HCT116 (cell line): ENCODE data around the gene MS4A4A. TPM values are rescaled to one million over a fixed set of nuclear protein-coding genes. Genes with fewer than 3 reads are reported as not detected.

Experiments
- ATAC-seq: fragments of 200-7000 bp; cut with Tn5 transposase; 2 replicates; pipeline ENCODE4 v1.9.1; 2020; ENCODE audit warnings: mild to moderate bottlenecking, moderate library complexity
- BruUV-seq: library from RNA; stranded (reverse); fragments of 400-500 nt; replicated peaks from 2 replicates; lab custom pipeline; 2021; lab: Mats Ljungman, UMichigan
- CTCF ChIA-PET: fragments of 300-600 bp; sonication (Branson Sonifier 250); formaldehyde crosslinking; loops from one replicate; lab custom pipeline; 2021; ENCODE audit warnings: antibody characterized with exemption; lab: Charles Lee
- POLR2A ChIA-PET: fragments of 300-600, 350-600 bp; sonication (Branson Sonifier 250); formaldehyde crosslinking; loops from one replicate; lab custom pipeline; 2021; ENCODE audit warnings: antibody characterized with exemption; lab: Charles Lee
- RAD21 ChIA-PET, 2 experiments: fragments of 300-600 bp; sonication (Branson Sonifier 250); formaldehyde crosslinking; loops; one replicate each; lab custom pipeline; 2023; ENCODE audit warnings: low total read pairs in 2 of 2; ENCODE audit not compliant: uncharacterized antibody in 2 of 2, unreplicated experiment in 2 of 2, low non-redundant PET in 1 of 2; lab: Charles Lee
- DNase-seq: peaks from one replicate; pipeline ENCODE4 v3.0.0-alpha.2; 2010; ENCODE audit warnings: low read depth, low spot score
- H2AFZ ChIP-seq: fragments of 200-600 bp; shearing (Covaris generic), sonication (generic); 2 replicates; pipeline ENCODE4 v1.6.1; 2017; ENCODE audit warnings: low read depth, mixed run types, mixed read lengths, antibody characterized with exemption, low read length; ENCODE audit not compliant: poor library complexity, severe bottlenecking
- H3K27ac ChIP-seq: 2 replicates; pipeline ENCODE4 v1.5.1; 2012; ENCODE audit warnings: low read depth, low read length
- H3K27me3 ChIP-seq: fragments of 200-600 bp; sonication (generic); 2 replicates; pipeline ENCODE4 v1.6.1; 2016; ENCODE audit warnings: mixed run types, low read length, mixed read lengths; ENCODE audit not compliant: insufficient read depth
- H3K36me3 ChIP-seq, 2 experiments: fragments of 200-500 bp in 1 of 2; fragments of 200-600 bp in 1 of 2; sonication (Bioruptor generic) in 1 of 2; sonication (generic) in 1 of 2; 2 replicates each; pipeline versions ENCODE4 v1.5.1 to v1.6.1; 2014 to 2016; ENCODE audit warnings: low read length in 2 of 2, inconsistent platforms in 1 of 2, mixed read lengths in 1 of 2, mixed run types in 1 of 2; ENCODE audit not compliant: insufficient read depth in 2 of 2, control insufficient read depth in 1 of 2
- H3K4me1 ChIP-seq, 2 experiments: fragments of 200-600 bp in 1 of 2; sonication (generic) in 1 of 2; 2 replicates each; pipeline versions ENCODE4 v1.5.1 to v1.6.1; 2012 to 2017; ENCODE audit warnings: low read length in 2 of 2, inconsistent platforms in 1 of 2, mild to moderate bottlenecking in 1 of 2, mixed read lengths in 1 of 2, mixed run types in 1 of 2, moderate library complexity in 1 of 2; ENCODE audit not compliant: insufficient read depth in 2 of 2, control insufficient read depth in 1 of 2
- H3K4me2 ChIP-seq: fragments of 200-600 bp; sonication (generic); 2 replicates; pipeline ENCODE4 v1.6.1; 2017; ENCODE audit warnings: mixed run types, low read length, mixed read lengths
- H3K4me3 ChIP-seq, 2 experiments: fragments of 200-600 bp in 1 of 2; sonication (generic) in 1 of 2; replicated peaks in 1 of 2; 2 replicates each; pipeline ENCODE4 v1.5.1; 2011 to 2016; ENCODE audit warnings: low read length in 2 of 2, control low read depth in 1 of 2, low read depth in 1 of 2, mild to moderate bottlenecking in 1 of 2, mixed read lengths in 1 of 2, mixed run types in 1 of 2
- H3K79me2 ChIP-seq: fragments of 200-600 bp; sonication (generic); 2 replicates; pipeline ENCODE4 v1.6.1; 2017; ENCODE audit warnings: mild to moderate bottlenecking, mixed run types, low read length, moderate library complexity, mixed read lengths; ENCODE audit not compliant: insufficient read depth
- H3K9ac ChIP-seq: fragments of 200-600 bp; sonication (generic); 2 replicates; pipeline ENCODE4 v1.6.1; 2016; ENCODE audit warnings: low read length, mixed read lengths
- H3K9me2 ChIP-seq: fragments of 200-600 bp; sonication (generic), shearing (Covaris generic); 2 replicates; pipeline ENCODE4 v1.6.1; 2017; ENCODE audit warnings: mixed run types, mild to moderate bottlenecking, moderate library complexity; ENCODE audit not compliant: insufficient read depth
- H3K9me3 ChIP-seq, 2 experiments: fragments of 200-500 bp in 1 of 2; fragments of 200-600 bp in 1 of 2; sonication (Bioruptor generic) in 1 of 2; sonication (generic) in 1 of 2; 2 replicates each; pipeline ENCODE4 v1.6.1; 2014 to 2017; ENCODE audit warnings: low read length in 2 of 2, mixed read lengths in 2 of 2, inconsistent platforms in 1 of 2, low read depth in 1 of 2, mild to moderate bottlenecking in 1 of 2, mixed run types in 1 of 2, moderate library complexity in 1 of 2; ENCODE audit not compliant: control insufficient read depth in 1 of 2, insufficient read depth in 1 of 2
- H4K20me1 ChIP-seq: fragments of 200-600 bp; sonication (generic), shearing (Covaris generic); 2 replicates; pipeline ENCODE4 v1.6.1; 2017; ENCODE audit warnings: mixed run types, mild to moderate bottlenecking, moderate library complexity; ENCODE audit not compliant: insufficient read depth
- ATF3 ChIP-seq: IDR thresholded peaks from 2 replicates; pipeline ENCODE4 v1.6.1; 2012
- CBX3 ChIP-seq: IDR thresholded peaks from 2 replicates; pipeline ENCODE4 v1.6.1; 2012; ENCODE audit warnings: low read depth
- EGR1 ChIP-seq: IDR thresholded peaks from 2 replicates; pipeline ENCODE4 v1.6.1; 2012; ENCODE audit warnings: low read depth
- FOSL1 ChIP-seq: IDR thresholded peaks from 2 replicates; pipeline ENCODE4 v1.6.1; 2012; ENCODE audit warnings: low read depth
- JUND ChIP-seq: IDR thresholded peaks from 2 replicates; pipeline ENCODE4 v1.6.1; 2012
- MAX ChIP-seq: IDR thresholded peaks from 2 replicates; pipeline ENCODE4 v1.6.1; 2012
- POLR2A ChIP-seq: IDR thresholded peaks from 2 replicates; pipeline ENCODE4 v1.7.0; 2011; ENCODE audit warnings: borderline replicate concordance; ENCODE audit not compliant: insufficient read depth, insufficient read length; ENCODE audit errors: extremely low read depth
- POLR2AphosphoS5 ChIP-seq: IDR thresholded peaks from 2 replicates; pipeline ENCODE4 v1.6.1; 2011; ENCODE audit warnings: mild to moderate bottlenecking, low read depth, low read length, moderate library complexity
- REST ChIP-seq: IDR thresholded peaks from 2 replicates; pipeline ENCODE4 v1.6.1; 2012; ENCODE audit warnings: low read depth
- SRF ChIP-seq: IDR thresholded peaks from 2 replicates; pipeline ENCODE4 v1.6.1; 2012; ENCODE audit warnings: low read depth
- TCF7L2 ChIP-seq: IDR thresholded peaks from 2 replicates; pipeline ENCODE4 v1.7.0; 2011; ENCODE audit warnings: borderline replicate concordance, inconsistent platforms; ENCODE audit not compliant: insufficient read depth, insufficient read length; ENCODE audit errors: extremely low read depth
- YY1 ChIP-seq: IDR thresholded peaks from 2 replicates; pipeline ENCODE4 v1.6.1; 2011; ENCODE audit warnings: low read length, low read depth, moderate library complexity, mild to moderate bottlenecking; ENCODE audit not compliant: insufficient replicate concordance; ENCODE audit errors: extremely low read depth
- ZBTB33 ChIP-seq: IDR thresholded peaks from 2 replicates; pipeline ENCODE4 v1.6.1; 2011; ENCODE audit warnings: mild to moderate bottlenecking, low read length, moderate library complexity; ENCODE audit not compliant: insufficient replicate concordance; ENCODE audit errors: extremely low read depth
- ZFX ChIP-seq: fragments of 450-650 bp; IDR thresholded peaks from 2 replicates; pipeline ENCODE4 v1.6.1; 2017
- ZNF274 ChIP-seq: fragments of 200-500 bp; sonication (Bioruptor generic); IDR thresholded peaks from 2 replicates; pipeline ENCODE4 v1.6.1; 2014; ENCODE audit warnings: mild to moderate bottlenecking, low read depth, low read length, inconsistent platforms
- intact Hi-C: fragments of 100-400 bp; cut with micrococcal nuclease; formaldehyde crosslinking; loops from 2 replicates; pipeline ENCODE4 v1.10.0; 2022
- total RNA-seq: library from RNA; stranded (reverse); gene quantifications from one replicate; pipeline ENCODE4 v1.2.1, GENCODE V29; 2021; ENCODE audit not compliant: unreplicated experiment

The MS4A4A gene
- total RNA-seq, 1 experiment from 2014 or later: 0.22 TPM

GRCh38 chr11:60240662-60241061 is 39.8 kb upstream of the MS4A4A start:
- intact Hi-C loops: no loop called here
- POLR2A ChIA-PET: no interaction called here
- no peak overlapping the region for H2AFZ ChIP-seq
- BruUV-seq: no TSS peak
- H3K79me2 ChIP-seq: no peaks in the 10 kb centered on the region
- H3K9me3 ChIP-seq: no peaks in the 10 kb centered on the region
- no peaks in the 10 kb centered on the region for H3K9me2 ChIP-seq
- CTCF ChIA-PET: no interaction called here
- RAD21 ChIA-PET: no interaction called here
- H3K27me3 ChIP-seq: no peaks in the 10 kb centered on the region
- no peak for TF ChIP-seq FOSL1
- TF ChIP-seq, all 23 proteins: peak for 0
- Histone ChIP-seq H3K9ac (no peak overlapping the region), H3K4me3 (no peak overlapping the region), H3K4me2 (no peak overlapping the region), H3K4me1 (no peaks in the 10 kb centered on the region), H4K20me1 (no peaks in the 10 kb centered on the region), H3K27ac (no peak overlapping the region), H3K36me3 (no peaks in the 10 kb centered on the region)
- ATAC-seq (no peak), DNase-seq (no peak)

GRCh38 chr11:60241786-60242185 is 38.7 kb upstream of the MS4A4A start:
- intact Hi-C loops: no loop called here
- Histone ChIP-seq H3K9me3 (no peaks in the 10 kb centered on the region), H3K9ac (no peak overlapping the region), H3K36me3 (no peaks in the 10 kb centered on the region), H3K27me3 (no peaks in the 10 kb centered on the region), H3K4me3 (no peak overlapping the region), H3K27ac (no peak overlapping the region), H3K4me2 (no peak overlapping the region), H3K79me2 (no peaks in the 10 kb centered on the region), H4K20me1 (no peaks in the 10 kb centered on the region), H3K9me2 (no peaks in the 10 kb centered on the region), H3K4me1 (no peaks in the 10 kb centered on the region), H2AFZ (no peak overlapping the region)
- TF ChIP-seq EGR1 (no peak), ZFX (no peak), CBX3 (no peak), POLR2A (no peak), TCF7L2 (no peak), ZBTB33 (no peak), POLR2AphosphoS5 (no peak), SRF (no peak), FOSL1 (no peak), MAX (no peak), YY1 (no peak), JUND (no peak), REST (no peak), ATF3 (no peak), ZNF274 (no peak)
- ChIA-PET RAD21 (no interaction called here), CTCF (no interaction called here), POLR2A (no interaction called here)
- ATAC-seq: no peak
- no peak for DNase-seq
- BruUV-seq: no TSS peak
